H9 (cell line): ENCODE data around the gene AXL. TPM values are rescaled to one million over a fixed set of nuclear protein-coding genes. Genes with fewer than 3 reads are reported as not detected.

Experiments used
- DNase-seq: peaks from one replicate; pipeline ENCODE4 v3.0.0-alpha.2; 2017
- H2AFZ ChIP-seq: one replicate; pipeline ENCODE4 v1.6.1; 2013; ENCODE audit warnings: mild to moderate bottlenecking, low read length, control low read depth, moderate library complexity
- H2AK5ac ChIP-seq: 2 replicates; pipeline ENCODE4 v1.6.1; 2013; ENCODE audit warnings: low read length, control low read depth, mixed read lengths; ENCODE audit not compliant: insufficient read length
- H2BK120ac ChIP-seq: one replicate; pipeline ENCODE4 v1.6.1; 2013; ENCODE audit warnings: low read depth, mild to moderate bottlenecking, low read length, control low read depth, inconsistent platforms; ENCODE audit not compliant: poor library complexity, severe bottlenecking
- H2BK12ac ChIP-seq: 2 replicates; pipeline ENCODE4 v1.6.1; 2013; ENCODE audit warnings: low read length, control low read depth, mixed read lengths, low read depth; ENCODE audit not compliant: insufficient read length
- H2BK15ac ChIP-seq: 2 replicates; pipeline ENCODE4 v1.6.1; 2013; ENCODE audit warnings: low read depth, low read length, control low read depth
- H2BK20ac ChIP-seq: one replicate; pipeline ENCODE4 v1.6.1; 2013; ENCODE audit warnings: low read depth, mild to moderate bottlenecking, low read length, control low read depth, inconsistent platforms; ENCODE audit not compliant: poor library complexity, severe bottlenecking
- H2BK5ac ChIP-seq: 2 replicates; pipeline ENCODE4 v1.6.1; 2013; ENCODE audit warnings: low read length, control low read depth, mixed read lengths; ENCODE audit not compliant: insufficient read length
- H3K14ac ChIP-seq: 2 replicates; pipeline ENCODE4 v1.6.1; 2013; ENCODE audit warnings: low read length, control low read depth; ENCODE audit not compliant: insufficient read depth
- H3K18ac ChIP-seq: 2 replicates; pipeline ENCODE4 v1.6.1; 2013; ENCODE audit warnings: low read depth, mild to moderate bottlenecking, mixed read lengths, low read length, control low read depth; ENCODE audit not compliant: insufficient read length
- H3K23ac ChIP-seq: 2 replicates; pipeline ENCODE4 v1.6.1; 2013; ENCODE audit warnings: low read length, control low read depth, mixed read lengths, low read depth; ENCODE audit not compliant: insufficient read length
- H3K23me2 ChIP-seq: 2 replicates; pipeline ENCODE4 v1.6.1; 2013; ENCODE audit warnings: low read depth, mild to moderate bottlenecking, mixed read lengths, low read length, control low read depth; ENCODE audit not compliant: insufficient read length, poor library complexity, severe bottlenecking
- H3K27ac ChIP-seq: 2 replicates; pipeline ENCODE4 v1.5.1; 2013; ENCODE audit warnings: low read length, control low read depth, mixed read lengths, low read depth; ENCODE audit not compliant: insufficient read length
- H3K27me3 ChIP-seq: 2 replicates; pipeline ENCODE4 v1.6.1; 2013; ENCODE audit warnings: low read length, control low read depth, inconsistent platforms; ENCODE audit not compliant: insufficient read depth
- H3K4ac ChIP-seq: 2 replicates; pipeline ENCODE4 v1.6.1; 2013; ENCODE audit warnings: low read depth, mild to moderate bottlenecking, control low read depth, inconsistent platforms, low read length, moderate library complexity
- H3K4me1 ChIP-seq: 2 replicates; pipeline ENCODE4 v1.6.1; 2013; ENCODE audit warnings: low read length, control low read depth, inconsistent platforms; ENCODE audit not compliant: insufficient read depth
- H3K4me2 ChIP-seq: 2 replicates; pipeline ENCODE4 v1.6.1; 2013; ENCODE audit warnings: low read length, control low read depth, mixed read lengths; ENCODE audit not compliant: insufficient read length, insufficient read depth
- H3K56ac ChIP-seq: 2 replicates; pipeline ENCODE4 v1.6.1; 2013; ENCODE audit warnings: low read depth, mild to moderate bottlenecking, mixed read lengths, low read length, control low read depth; ENCODE audit not compliant: insufficient read length
- H3K79me1 ChIP-seq: 2 replicates; pipeline ENCODE4 v1.6.1; 2013; ENCODE audit warnings: low read depth, mild to moderate bottlenecking, moderate library complexity, low read length, control low read depth, inconsistent platforms; ENCODE audit not compliant: insufficient read depth, poor library complexity, severe bottlenecking
- H3K79me2 ChIP-seq: 2 replicates; pipeline ENCODE4 v1.6.1; 2013; ENCODE audit warnings: low read length, control low read depth, inconsistent platforms; ENCODE audit not compliant: insufficient read depth
- H3K9ac ChIP-seq: 2 replicates; pipeline ENCODE4 v1.6.1; 2013; ENCODE audit warnings: low read length, control low read depth, mixed read lengths; ENCODE audit not compliant: insufficient read length; ENCODE audit errors: extremely low read depth
- H3K9me3 ChIP-seq: one replicate; pipeline ENCODE4 v1.6.1; 2013; ENCODE audit warnings: low read depth, low read length, inconsistent platforms; ENCODE audit not compliant: control insufficient read depth
- H3T11ph ChIP-seq: one replicate; pipeline ENCODE4 v1.6.1; 2013; ENCODE audit warnings: mild to moderate bottlenecking, low read length, control low read depth, inconsistent platforms
- H4K20me1 ChIP-seq: one replicate; pipeline ENCODE4 v1.6.1; 2013; ENCODE audit not compliant: control insufficient read depth, insufficient read length, insufficient read depth
- H4K5ac ChIP-seq: 2 replicates; pipeline ENCODE4 v1.6.1; 2013; ENCODE audit warnings: low read depth, mild to moderate bottlenecking, mixed read lengths, low read length, control low read depth; ENCODE audit not compliant: insufficient read length
- H4K8ac ChIP-seq: replicated peaks from 2 replicates; pipeline ENCODE4 v1.6.1; 2013; ENCODE audit warnings: low read length, control low read depth, mixed read lengths, low read depth; ENCODE audit not compliant: insufficient read length
- H4K91ac ChIP-seq: 2 replicates; pipeline ENCODE4 v1.6.1; 2013; ENCODE audit warnings: low read depth, mild to moderate bottlenecking, moderate library complexity, mixed read lengths, low read length, control low read depth; ENCODE audit not compliant: insufficient read length
- H3K27ac Mint-ChIP-seq, 3 experiments: 2 replicates in 2 of 3; 3 replicates in 1 of 3; pipeline ENCODE4 v1.8.0; 2020 to 2021; ENCODE audit warnings: mixed read lengths in 3 of 3, mild to moderate bottlenecking in 1 of 3, moderate library complexity in 1 of 3
- H3K27me3 Mint-ChIP-seq: 2 replicates; pipeline ENCODE4 v1.8.0; 2021; ENCODE audit warnings: low read depth, mild to moderate bottlenecking, moderate library complexity, mixed read lengths
- H3K36me3 Mint-ChIP-seq, 3 experiments: 2 replicates in 2 of 3; 3 replicates in 1 of 3; pipeline ENCODE4 v1.8.0; 2020 to 2021; ENCODE audit warnings: low read depth in 3 of 3, mixed read lengths in 3 of 3; ENCODE audit not compliant: insufficient read depth in 1 of 3
- H3K4me1 Mint-ChIP-seq, 2 experiments: 2 replicates each; pipeline ENCODE4 v1.8.0; 2020; ENCODE audit warnings: mixed read lengths in 2 of 2
- H3K4me3 Mint-ChIP-seq, 2 experiments: 2 replicates in 1 of 2; 3 replicates in 1 of 2; pipeline ENCODE4 v1.8.0; 2020 to 2021; ENCODE audit warnings: mild to moderate bottlenecking in 2 of 2, mixed read lengths in 2 of 2, moderate library complexity in 1 of 2
- H3K9me3 Mint-ChIP-seq, 2 experiments: 2 replicates in 1 of 2; 3 replicates in 1 of 2; pipeline ENCODE4 v1.8.0; 2020; ENCODE audit warnings: mild to moderate bottlenecking in 2 of 2, mixed read lengths in 2 of 2, moderate library complexity in 1 of 2
- WGBS: extraction: QIAGEN DNeasy Blood & Tissue Kit; methylation state at CpG from one replicate; pipeline ENCODE4 v1.1.7; 2013; ENCODE audit warnings: missing lambda C conversion rate, low lambda C conversion rate, mixed read lengths; ENCODE audit not compliant: insufficient read length; ENCODE audit errors: extremely low coverage; 5-methylcytosine and 5-hydroxymethylcytosine counted together
- total RNA-seq: library from RNA; stranded (reverse); gene quantifications from 2 replicates; pipeline ENCODE4 v1.2.1, GENCODE V29; 2021
- TF ChIP-seq, protein P1 (sequence below): fragments of 200-600 bp; sonication (generic); conservative IDR thresholded peaks from 3 replicates; pipeline ENCODE4 v1.8.0; 2021; ENCODE audit warnings: antibody characterized with exemption, mild to moderate bottlenecking

AXL gene
- total RNA-seq, 1 experiment from 2014 or later = 29.4 TPM

DNA sequence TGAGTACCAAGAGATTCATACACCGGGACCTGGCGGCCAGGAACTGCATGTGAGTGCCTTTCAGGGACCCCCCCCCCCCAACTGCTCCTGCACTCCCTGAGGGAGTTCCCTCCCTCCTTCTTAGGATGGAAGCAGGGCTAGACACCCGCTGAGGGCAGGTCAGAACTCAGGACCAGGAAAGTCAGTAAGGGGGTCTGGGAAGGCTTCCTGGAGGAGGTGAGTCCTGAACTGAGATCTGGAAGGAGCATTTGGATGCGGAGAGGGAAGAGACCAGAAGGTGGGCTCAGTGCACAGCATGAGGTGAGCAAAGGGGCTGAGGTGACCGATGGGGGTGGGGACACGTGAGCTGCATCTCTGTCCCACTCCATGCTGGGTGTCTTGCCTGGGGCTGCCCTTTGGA, 34.6 kb downstream of the AXL start:
- H3K9ac ChIP-seq = no peak overlapping the region
- no peak overlapping the region for H4K91ac ChIP-seq

More for the DNA sequence above, 34.6 kb downstream of the AXL start:
- H3K27me3 Mint-ChIP-seq = no peaks in the 10 kb centered on the region
- peaks cover 0 to 2% of the 10 kb centered on the region in 2 experiments; a peak in 1 of 4 replicates for H3K4me1 Mint-ChIP-seq
- H2BK120ac ChIP-seq = no peak overlapping the region
- H3K18ac ChIP-seq = no peak overlapping the region
- H3K27ac ChIP-seq = no peak overlapping the region
- DNase-seq = no peak
- no peaks in the 10 kb centered on the region for H3K23me2 ChIP-seq
- no peaks in the 10 kb centered on the region for H3K79me1 ChIP-seq
- H4K5ac ChIP-seq = no peak overlapping the region
- H3K36me3 Mint-ChIP-seq = peaks cover 21 to 76% (median 70%) of the 10 kb centered on the region in 3 experiments; a peak in 6 of 7 replicates
- H3K4me1 ChIP-seq = no peaks in the 10 kb centered on the region
- no peak overlapping the region for H3T11ph ChIP-seq
- no CpG with 5 or more reads among the region's 6 CpGs for WGBS
- peaks cover 0 to 2% of the 10 kb centered on the region in 2 experiments; a peak in 1 of 5 replicates for H3K9me3 Mint-ChIP-seq
- H3K4ac ChIP-seq = no peak overlapping the region
- no peak overlapping the region for H2BK20ac ChIP-seq
- H2AK5ac ChIP-seq = no peak overlapping the region
- no peak overlapping the region for H3K23ac ChIP-seq
- no peaks in the 10 kb centered on the region for H3K27me3 ChIP-seq
- H3K4me2 ChIP-seq = no peak overlapping the region
- no peak overlapping the region for H3K56ac ChIP-seq
- no peaks in the 10 kb centered on the region for H3K9me3 ChIP-seq
- H3K79me2 ChIP-seq = no peaks in the 10 kb centered on the region
- H2BK12ac ChIP-seq = no peak overlapping the region
- TF ChIP-seq, protein P1, sequence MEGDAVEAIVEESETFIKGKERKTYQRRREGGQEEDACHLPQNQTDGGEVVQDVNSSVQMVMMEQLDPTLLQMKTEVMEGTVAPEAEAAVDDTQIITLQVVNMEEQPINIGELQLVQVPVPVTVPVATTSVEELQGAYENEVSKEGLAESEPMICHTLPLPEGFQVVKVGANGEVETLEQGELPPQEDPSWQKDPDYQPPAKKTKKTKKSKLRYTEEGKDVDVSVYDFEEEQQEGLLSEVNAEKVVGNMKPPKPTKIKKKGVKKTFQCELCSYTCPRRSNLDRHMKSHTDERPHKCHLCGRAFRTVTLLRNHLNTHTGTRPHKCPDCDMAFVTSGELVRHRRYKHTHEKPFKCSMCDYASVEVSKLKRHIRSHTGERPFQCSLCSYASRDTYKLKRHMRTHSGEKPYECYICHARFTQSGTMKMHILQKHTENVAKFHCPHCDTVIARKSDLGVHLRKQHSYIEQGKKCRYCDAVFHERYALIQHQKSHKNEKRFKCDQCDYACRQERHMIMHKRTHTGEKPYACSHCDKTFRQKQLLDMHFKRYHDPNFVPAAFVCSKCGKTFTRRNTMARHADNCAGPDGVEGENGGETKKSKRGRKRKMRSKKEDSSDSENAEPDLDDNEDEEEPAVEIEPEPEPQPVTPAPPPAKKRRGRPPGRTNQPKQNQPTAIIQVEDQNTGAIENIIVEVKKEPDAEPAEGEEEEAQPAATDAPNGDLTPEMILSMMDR = no peak
- no peak overlapping the region for H3K14ac ChIP-seq
- H2BK15ac ChIP-seq = no peak overlapping the region
- H2BK5ac ChIP-seq = no peak overlapping the region
- no peak overlapping the region for H2AFZ ChIP-seq
- H3K27ac Mint-ChIP-seq = peak overlapping the region in 1 of 3 experiments; percentile 32; a peak in 2 of 7 replicates
- H4K8ac ChIP-seq = no peak overlapping the region
- no peaks in the 10 kb centered on the region for H4K20me1 ChIP-seq
- H3K4me3 Mint-ChIP-seq = no peak overlapping the region
